Central memory CD8-positive, alpha-beta T cell (primary cell): ENCODE measurements around the gene TMEM161A.
A peak's percentile ranks its signal among the peaks of the same experiment; 100 is the strongest.
"Not testable (repeated sequence)": the region's sequence is repeated elsewhere in the genome, so short reads cannot be mapped to it uniquely, and the experiment has no call there.

Experiments used
- ATAC-seq: fragments of 150-1000 bp; cut with Tn5 transposase; replicated peaks from 2 replicates; pipeline ENCODE4 v1.10.0; 2022; ENCODE audit warnings: mild to moderate bottlenecking, moderate FRiP score, moderate number of reproducible peaks; ENCODE audit not compliant: poor library complexity, severe bottlenecking; ENCODE audit errors: extremely low read depth
- DNase-seq, 2 donors: peaks; one replicate each; pipeline ENCODE4 v3.0.0; 2021; ENCODE audit warnings: low spot score in 2 of 2
- H3K27ac Mint-ChIP-seq: one replicate; pipeline ENCODE4 v1.8.0; 2022; ENCODE audit warnings: low read depth, mild to moderate bottlenecking, moderate library complexity, mixed read lengths
- H3K27me3 Mint-ChIP-seq: one replicate; pipeline ENCODE4 v1.8.0; 2022; ENCODE audit warnings: mixed read lengths
- H3K36me3 Mint-ChIP-seq: one replicate; pipeline ENCODE4 v1.8.0; 2022; ENCODE audit warnings: mild to moderate bottlenecking, moderate library complexity, mixed read lengths; ENCODE audit not compliant: insufficient read depth
- H3K4me1 Mint-ChIP-seq: one replicate; pipeline ENCODE4 v1.8.0; 2022; ENCODE audit warnings: mixed read lengths
- H3K4me3 Mint-ChIP-seq: one replicate; pipeline ENCODE4 v1.8.0; 2022; ENCODE audit warnings: mild to moderate bottlenecking, moderate library complexity, mixed read lengths
- H3K9me3 Mint-ChIP-seq: one replicate; pipeline ENCODE4 v1.8.0; 2022; ENCODE audit warnings: mixed read lengths

TMEM161A gene

GRCh38 chr19:19138109-19138981 is at the start of gene TMEM161A:
TSS of gene TMEM161A (minus strand) at chr19:19138478. CDS start at chr19:19138428, 50 bp downstream.
- peak within 1 kb of the TSS; percentile 90 for H3K4me3 Mint-ChIP-seq
- DNase-seq: peak; percentile 93 to 94
- peaks cover 14% of the 10 kb centered on the region for H3K36me3 Mint-ChIP-seq
- H3K27me3 Mint-ChIP-seq: no peaks in the 10 kb centered on the region
- H3K9me3 Mint-ChIP-seq: no peaks in the 10 kb centered on the region
- ATAC-seq: peak; percentile 100
- peaks cover 40% of the 10 kb centered on the region for H3K4me1 Mint-ChIP-seq
- H3K27ac Mint-ChIP-seq: peak within 1 kb of the TSS; percentile 94

GRCh38 chr19:19186742-19187141 is 48.5 kb upstream of the TMEM161A start:
- peaks cover 41% of the 10 kb centered on the region for H3K4me1 Mint-ChIP-seq
- no peaks in the 10 kb centered on the region for H3K9me3 Mint-ChIP-seq
- peaks cover 13% of the 10 kb centered on the region for H3K36me3 Mint-ChIP-seq
- no peak overlapping the region for H3K4me3 Mint-ChIP-seq
- no peak overlapping the region for H3K27ac Mint-ChIP-seq
- no peaks in the 10 kb centered on the region for H3K27me3 Mint-ChIP-seq
- no peak for DNase-seq
- ATAC-seq: no peak

GRCh38 chr19:19185853-19186740 is 47.8 kb upstream of the TMEM161A start:
- Mint-ChIP-seq H3K27me3 (no peaks in the 10 kb centered on the region), H3K4me3 (no peak overlapping the region), H3K27ac (no peak overlapping the region), H3K9me3 (no peaks in the 10 kb centered on the region), H3K4me1 (peaks cover 36% of the 10 kb centered on the region), H3K36me3 (peaks cover 13% of the 10 kb centered on the region)
- peak; percentile 29 to 40 for DNase-seq
- ATAC-seq: peak; percentile 73

- no peaks in the 10 kb centered on the region for H3K9me3 Mint-ChIP-seq
- no peaks in the 10 kb centered on the region for H3K27me3 Mint-ChIP-seq
- H3K4me1 Mint-ChIP-seq: peaks cover 7% of the 10 kb centered on the region
- DNase-seq (no peak), ATAC-seq (no peak)
- H3K27ac Mint-ChIP-seq: no peak overlapping the region
- H3K36me3 Mint-ChIP-seq: peaks cover 12% of the 10 kb centered on the region
- H3K4me3 Mint-ChIP-seq: no peak overlapping the region
Measured at GRCh38 chr19:19181488-19181998, 43.3 kb upstream of the TMEM161A start.

- DNase-seq (no peak), ATAC-seq (no peak)
- H3K36me3 Mint-ChIP-seq: peaks cover 11% of the 10 kb centered on the region
- no peak overlapping the region for H3K4me3 Mint-ChIP-seq
- no peaks in the 10 kb centered on the region for H3K9me3 Mint-ChIP-seq
- no peaks in the 10 kb centered on the region for H3K27me3 Mint-ChIP-seq
- no peak overlapping the region for H3K27ac Mint-ChIP-seq
- no peaks in the 10 kb centered on the region for H3K4me1 Mint-ChIP-seq
Measured at GRCh38 chr19:19179548-19180441, 41.5 kb upstream of the TMEM161A start.

GRCh38 chr19:19176950-19177349 is 38.7 kb upstream of the TMEM161A start:
- DNase-seq (no peak), ATAC-seq (no peak)
- H3K9me3 Mint-ChIP-seq: no peaks in the 10 kb centered on the region
- H3K27me3 Mint-ChIP-seq: no peaks in the 10 kb centered on the region
- no peaks in the 10 kb centered on the region for H3K4me1 Mint-ChIP-seq
- no peak overlapping the region for H3K27ac Mint-ChIP-seq
- peaks cover 10% of the 10 kb centered on the region for H3K36me3 Mint-ChIP-seq
- H3K4me3 Mint-ChIP-seq: no peak overlapping the region

GRCh38 chr19:19173243-19173642 is 35.0 kb upstream of the TMEM161A start:
- not testable (repeated sequence) for DNase-seq, H3K36me3 Mint-ChIP-seq, H3K9me3 Mint-ChIP-seq, H3K4me3 Mint-ChIP-seq, H3K27ac Mint-ChIP-seq, ATAC-seq
- Mint-ChIP-seq H3K4me1 (peaks cover 22% of the 10 kb centered on the region), H3K27me3 (peaks cover 12% of the 10 kb centered on the region)

- Mint-ChIP-seq H3K4me3 (no peak overlapping the region), H3K27me3 (peaks cover 12% of the 10 kb centered on the region), H3K4me1 (peaks cover 22% of the 10 kb centered on the region), H3K27ac (no peak overlapping the region), H3K36me3 (peaks cover 6% of the 10 kb centered on the region), H3K9me3 (no peaks in the 10 kb centered on the region)
- ATAC-seq (no peak), DNase-seq (no peak)
Measured at GRCh38 chr19:19171821-19172532, 33.7 kb upstream of the TMEM161A start.

- no peaks in the 10 kb centered on the region for H3K9me3 Mint-ChIP-seq
- ATAC-seq (no peak), DNase-seq (no peak)
- H3K4me1 Mint-ChIP-seq: peaks cover 22% of the 10 kb centered on the region
- no peaks in the 10 kb centered on the region for H3K36me3 Mint-ChIP-seq
- peaks cover 12% of the 10 kb centered on the region for H3K27me3 Mint-ChIP-seq
- H3K4me3 Mint-ChIP-seq: peak overlapping the region; percentile 50
- H3K27ac Mint-ChIP-seq: no peak overlapping the region
Measured at GRCh38 chr19:19170873-19171672, 32.8 kb upstream of the TMEM161A start.

GRCh38 chr19:19170053-19170872 is 32.0 kb upstream of the TMEM161A start, which contains the start of gene MEF2B:
TSS of gene MEF2B (minus strand) at chr19:19170263. CDS start at chr19:19150735, 19,528 bp downstream.
- Mint-ChIP-seq H3K27ac (no peak within 1 kb of the TSS), H3K9me3 (no peaks in the 10 kb centered on the region), H3K4me3 (peak within 1 kb of the TSS; percentile 50), H3K4me1 (peaks cover 22% of the 10 kb centered on the region), H3K36me3 (no peaks in the 10 kb centered on the region), H3K27me3 (peaks cover 12% of the 10 kb centered on the region)
- ATAC-seq (peak; percentile 83), DNase-seq (peak; percentile 35 to 52)
